GM21515 (cell line): Measurements from ENCODE around the gene EMP3.
"Not testable (repeated sequence)": the region's sequence is repeated elsewhere in the genome, so short reads cannot be mapped to it uniquely, and the experiment has no call there.

Experiments used
- ATAC-seq: cut with Tn5 transposase; IDR thresholded peaks from one replicate; pipeline ENCODE4 v1.9.1; 2021; ENCODE audit not compliant: unreplicated experiment

EMP3 gene

DNA sequence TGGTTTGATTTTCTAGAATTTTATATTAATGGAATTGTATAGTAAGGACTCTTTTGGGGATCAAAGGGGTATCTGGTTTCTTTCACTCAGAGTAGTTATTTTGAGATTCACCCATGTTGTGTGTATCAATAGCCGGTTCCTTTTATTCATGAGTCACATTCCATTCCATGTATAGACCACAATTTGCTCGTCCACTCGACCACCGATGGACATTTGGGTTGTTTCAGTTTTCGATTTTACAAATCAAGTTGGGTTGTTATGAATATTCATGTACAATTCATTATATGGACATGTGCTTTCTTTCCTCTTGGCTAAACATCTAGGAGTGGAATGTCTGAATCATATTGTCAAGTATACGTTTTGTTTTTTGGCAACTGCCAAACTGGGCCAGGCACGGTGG lies 9.6 kb upstream of the EMP3 start:
- no peak for ATAC-seq

DNA sequence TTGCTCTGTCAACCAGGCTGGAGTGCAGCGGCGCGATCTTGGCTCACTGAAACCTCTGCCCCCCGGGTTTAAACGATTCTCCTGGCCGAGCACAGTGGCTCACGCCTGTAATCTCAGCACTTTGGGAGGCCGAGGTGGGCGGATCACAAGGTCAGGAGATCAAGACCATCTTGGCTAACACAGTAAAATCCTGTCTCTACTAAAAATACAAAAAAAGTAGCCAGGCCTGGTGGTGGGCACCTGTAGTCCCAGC lies 7.7 kb upstream of the EMP3 start:
- ATAC-seq, result not testable (repeated sequence)

GRCh38 chr19:48318286-48318987 lies 6.9 kb upstream of the EMP3 start:
- no peak for ATAC-seq

- ATAC-seq, result no peak
Observed at GRCh38 chr19:48319647-48320541, 5.5 kb upstream of the EMP3 start.

- ATAC-seq, result peak; percentile 40
Observed at GRCh38 chr19:48321372-48321621, 4.1 kb upstream of the EMP3 start.

DNA sequence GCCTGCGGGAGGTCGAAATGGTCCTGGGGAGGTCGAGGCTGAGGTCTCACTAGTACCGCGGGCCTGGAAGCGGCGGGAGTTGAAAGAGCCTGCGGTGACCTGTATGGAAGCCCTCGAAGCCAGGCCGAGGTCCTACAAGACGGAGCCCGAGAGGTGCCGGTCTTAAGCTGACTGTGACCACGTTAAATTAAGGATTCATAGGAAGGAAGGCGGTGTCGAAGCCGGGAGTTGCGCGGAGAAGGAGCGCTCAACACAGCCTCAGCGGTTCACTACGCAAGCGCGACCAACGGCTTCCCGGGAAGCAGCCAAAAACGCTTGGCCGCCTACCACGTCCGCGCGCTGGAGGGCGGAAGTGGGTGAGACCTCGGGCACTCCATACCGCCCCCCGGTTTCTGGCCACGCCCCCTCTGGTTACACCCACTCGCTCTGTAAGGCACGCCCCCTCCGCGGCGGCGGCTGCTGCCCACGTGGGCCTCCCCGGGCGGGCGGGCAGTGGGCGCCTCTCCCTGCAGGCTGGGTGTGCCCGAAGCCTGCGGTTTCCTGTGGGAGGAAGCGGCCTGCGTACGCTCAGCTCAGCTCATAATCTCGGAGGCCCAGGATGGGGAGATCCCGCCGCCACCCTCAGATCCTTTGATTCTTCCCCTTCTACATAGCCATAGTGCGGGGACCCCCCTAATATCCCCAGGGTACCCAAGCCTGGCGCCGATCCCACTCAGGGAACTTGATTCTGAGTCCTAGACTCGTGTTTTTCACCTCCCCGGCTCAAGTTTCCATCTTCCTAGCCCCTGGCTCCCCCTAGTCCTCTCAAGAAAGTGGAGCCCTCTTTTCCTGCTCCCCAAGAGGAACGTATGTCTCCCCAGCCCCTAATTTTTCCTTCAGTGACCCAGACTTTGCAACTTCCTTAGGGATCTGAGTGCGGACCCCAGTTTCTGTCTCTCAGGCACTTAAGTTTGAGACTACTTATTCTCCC lies 3.4 kb upstream of the EMP3 start:
- ATAC-seq, result peak; percentile 56

- ATAC-seq, result no peak
Observed at GRCh38 chr19:48329167-48329891, 4.0 kb downstream of the EMP3 start.

DNA sequence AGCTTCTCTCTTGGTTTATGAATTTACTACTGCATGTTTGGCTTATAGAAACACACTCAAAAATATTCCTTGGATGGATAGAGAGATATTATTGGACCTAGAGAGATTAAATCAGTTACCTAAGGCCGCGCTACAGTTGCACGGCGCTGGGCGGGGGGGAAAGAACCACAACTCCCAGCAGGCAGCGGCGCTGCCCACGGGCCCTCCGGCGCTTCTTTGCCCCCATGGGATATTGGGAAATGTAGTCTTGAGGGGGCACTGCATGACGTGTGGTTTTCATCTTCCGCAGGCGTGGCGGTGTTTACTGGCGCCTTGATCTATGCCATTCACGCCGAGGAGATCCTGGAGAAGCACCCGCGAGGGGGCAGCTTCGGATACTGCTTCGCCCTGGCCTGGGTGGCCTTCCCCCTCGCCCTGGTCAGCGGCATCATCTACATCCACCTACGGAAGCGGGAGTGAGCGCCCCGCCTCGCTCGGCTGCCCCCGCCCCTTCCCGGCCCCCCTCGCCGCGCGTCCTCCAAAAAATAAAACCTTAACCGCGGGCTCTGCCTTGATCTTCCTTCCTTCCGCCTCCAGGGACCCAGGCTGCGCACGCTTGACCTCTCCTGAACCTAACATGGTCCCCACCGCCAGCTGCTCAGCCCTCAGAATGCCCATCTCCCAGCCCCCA lies 4.8 kb downstream of the EMP3 start:
- peak; percentile 26 for ATAC-seq

- ATAC-seq, result no peak
Observed at GRCh38 chr19:48332351-48332661, 7.0 kb downstream of the EMP3 start.

DNA sequence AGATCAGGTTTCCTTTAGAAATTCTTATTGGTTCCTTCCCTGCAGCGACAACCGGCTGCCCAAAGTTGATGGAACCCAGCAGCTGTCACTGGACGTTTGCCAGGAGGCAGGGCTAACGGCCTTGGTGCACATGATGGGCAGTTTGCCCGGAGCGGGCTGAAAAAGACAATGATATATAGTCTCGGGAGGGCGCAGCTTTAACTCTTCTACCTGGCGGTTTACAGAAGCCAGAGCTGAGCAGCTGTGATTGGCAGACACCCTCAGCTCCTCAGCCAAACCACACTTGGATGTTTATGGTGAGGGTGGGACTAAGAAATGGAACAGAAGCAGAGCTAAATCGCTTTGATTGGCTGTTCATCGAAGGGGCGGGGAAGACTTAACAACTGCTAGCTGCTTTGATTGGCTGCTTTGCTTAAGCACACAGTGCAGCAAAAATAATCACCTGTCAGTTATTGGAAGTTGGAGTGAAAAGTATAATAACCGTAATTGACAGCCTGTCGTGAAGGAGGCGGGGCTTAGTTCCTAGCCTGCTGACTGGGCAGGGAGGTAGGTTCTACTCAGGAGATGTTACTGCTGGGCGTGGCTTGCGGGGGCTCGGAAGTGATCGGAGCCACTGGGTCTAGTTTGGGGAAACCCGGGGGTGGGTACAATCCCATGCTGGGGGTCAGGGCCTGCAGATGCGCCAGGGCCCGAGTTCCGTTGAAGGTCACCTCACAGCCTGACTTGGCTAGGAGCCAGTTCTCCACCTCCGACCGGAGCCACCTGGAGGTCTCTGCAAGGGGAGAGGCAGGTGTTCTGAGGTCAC lies 7.5 kb downstream of the EMP3 start:
- peak; percentile 56 for ATAC-seq

DNA sequence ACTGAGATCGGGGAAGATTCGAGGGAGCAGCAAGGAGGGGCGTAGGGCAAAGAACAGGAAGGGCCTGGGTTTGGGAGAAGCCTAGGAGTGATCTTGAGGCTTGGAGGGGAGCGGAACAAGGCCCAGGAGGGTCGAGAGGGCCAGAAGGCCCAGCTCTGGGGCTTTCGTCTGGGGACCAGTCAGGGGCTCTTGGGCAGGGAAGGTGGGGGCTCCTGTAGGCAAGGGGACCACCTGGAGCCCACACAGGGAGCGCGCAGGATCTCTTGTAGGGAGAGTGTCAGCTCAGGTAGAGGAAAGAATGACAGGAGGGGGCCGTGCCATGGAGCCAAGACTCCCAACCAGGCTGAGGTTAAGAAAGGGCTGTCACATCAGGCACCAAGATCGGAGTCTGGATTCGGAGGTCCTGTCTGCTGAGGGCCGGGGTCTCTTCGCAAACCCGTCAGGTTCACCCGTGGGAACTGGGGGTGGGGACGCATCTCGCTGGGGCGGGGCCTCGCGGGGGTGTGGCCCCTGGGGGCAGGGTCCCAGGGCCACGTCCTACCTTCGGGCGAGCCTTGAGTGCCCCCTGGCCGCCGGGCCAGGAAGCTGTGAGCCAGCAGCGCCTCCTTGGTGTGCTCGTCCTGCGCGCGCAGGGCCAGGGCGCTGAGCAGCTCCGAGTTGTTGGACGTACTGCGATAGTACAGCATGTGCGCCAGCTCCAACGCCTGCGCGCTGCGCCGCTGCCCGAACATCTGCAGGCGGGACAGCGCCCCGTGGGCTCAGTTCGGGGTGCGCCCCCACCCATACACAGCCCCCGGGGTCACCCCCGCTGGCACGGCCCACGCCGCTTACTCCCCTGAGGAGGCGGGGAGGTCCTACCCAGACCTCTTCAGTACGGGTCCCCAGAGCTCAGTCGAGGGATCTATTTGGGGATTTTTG lies 8.4 kb downstream of the EMP3 start:
- peak; percentile 52 for ATAC-seq

- no peak for ATAC-seq
Observed at GRCh38 chr19:48338253-48338755, 13.0 kb downstream of the EMP3 start.

DNA sequence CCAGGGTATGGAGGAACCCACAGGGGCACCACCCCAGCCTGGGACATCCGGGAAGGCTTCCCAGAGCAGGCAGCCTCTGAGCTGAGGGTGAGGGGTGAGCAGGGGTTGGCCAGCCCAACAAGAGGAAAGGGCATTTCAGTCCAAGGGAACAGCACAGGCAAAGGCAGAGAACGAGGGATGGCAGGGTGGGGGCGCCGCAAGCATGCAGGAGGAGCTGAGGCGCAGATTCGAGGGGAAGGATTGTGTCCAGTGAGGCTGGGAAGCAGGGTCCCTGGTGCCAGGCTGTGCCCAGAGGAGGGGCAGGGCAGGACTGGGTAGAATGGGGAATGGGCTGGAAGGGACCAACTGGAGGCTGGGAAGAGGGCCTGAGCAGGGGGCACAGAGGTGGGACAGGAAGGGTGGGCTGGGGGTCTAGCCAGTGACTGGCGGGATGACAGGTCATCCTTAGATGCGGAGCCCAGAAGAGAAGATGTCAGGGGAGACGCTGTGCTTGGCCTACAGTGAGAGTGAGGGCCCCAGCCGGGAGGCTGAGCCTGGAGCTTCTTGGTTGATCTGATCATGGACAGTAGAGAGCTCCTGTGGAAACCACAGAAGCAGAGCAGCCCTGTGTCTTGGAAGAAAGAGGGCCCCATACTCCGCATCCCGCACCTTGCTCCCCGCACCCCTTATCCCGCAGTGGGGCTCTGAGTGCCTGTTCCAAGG lies 13.6 kb downstream of the EMP3 start:
- ATAC-seq, result no peak

DNA sequence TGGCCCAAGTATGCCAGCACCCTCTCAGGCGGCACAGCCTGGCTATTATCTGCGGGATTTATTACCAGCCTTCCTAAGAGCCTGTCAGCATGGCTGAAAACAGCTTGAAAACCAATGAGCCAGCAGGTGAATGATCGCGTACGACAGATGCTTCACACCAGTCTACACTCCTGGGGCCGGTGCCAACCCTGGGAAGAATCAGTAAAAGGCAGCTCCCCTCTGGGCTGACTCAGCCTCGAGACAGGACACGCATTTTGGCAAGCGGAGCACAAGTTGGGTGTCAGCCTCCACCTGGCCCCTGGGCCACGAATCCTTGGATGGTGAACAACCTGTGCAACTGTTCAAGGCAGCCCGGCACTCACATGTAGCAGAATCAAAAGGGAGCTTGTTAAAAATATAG lies 15.6 kb downstream of the EMP3 start:
- ATAC-seq, result no peak

DNA sequence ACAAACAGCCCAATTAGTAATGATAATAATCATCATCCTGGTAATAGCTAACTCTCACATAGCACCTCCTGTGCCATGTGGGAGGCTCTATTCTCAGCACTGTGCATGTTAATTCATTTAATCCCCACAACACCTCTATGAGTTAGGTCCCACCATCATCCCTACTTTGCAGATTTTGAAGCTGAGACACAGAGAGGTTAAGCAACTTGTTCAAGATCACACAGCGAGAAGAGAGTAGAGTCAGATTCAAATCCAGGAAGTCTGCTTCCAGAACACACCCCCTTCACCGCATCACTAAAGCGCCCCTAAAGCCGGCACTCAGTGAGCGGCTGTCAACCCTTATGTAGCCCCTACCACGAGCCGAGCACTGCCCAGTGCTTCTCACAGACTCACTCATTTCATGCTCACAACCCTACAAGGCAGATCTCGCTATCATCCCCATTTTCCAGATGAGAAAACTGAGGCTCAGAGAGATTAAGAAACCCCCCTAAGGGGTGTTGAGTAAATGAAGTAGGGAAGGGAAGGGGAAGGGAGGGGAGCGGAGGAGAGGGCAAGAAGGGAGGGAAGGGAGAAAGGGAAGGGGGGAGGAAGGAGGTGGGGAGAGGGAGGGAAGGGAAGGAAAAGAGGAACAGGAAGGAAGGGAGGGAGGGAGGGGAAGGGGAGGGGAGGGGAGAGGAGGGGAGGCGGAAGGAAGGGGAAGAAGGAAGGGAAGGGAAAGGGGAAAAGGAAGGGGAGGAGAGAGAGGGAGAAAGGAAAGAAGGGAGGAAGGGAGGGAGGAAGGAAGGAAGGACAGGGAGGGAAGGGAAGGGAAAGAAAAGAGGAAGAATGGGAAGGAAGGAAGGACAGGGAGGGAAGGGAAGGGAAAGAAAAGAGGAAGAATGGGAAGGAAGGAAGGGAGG lies 16.4 kb downstream of the EMP3 start:
- no peak for ATAC-seq

- ATAC-seq, result no peak
Observed at GRCh38 chr19:48342414-48342738, 17.0 kb downstream of the EMP3 start.

- ATAC-seq, result no peak
Observed at GRCh38 chr19:48342841-48343540, 17.6 kb downstream of the EMP3 start.
